ENCODE results near the gene VSTM4.

DNA sequence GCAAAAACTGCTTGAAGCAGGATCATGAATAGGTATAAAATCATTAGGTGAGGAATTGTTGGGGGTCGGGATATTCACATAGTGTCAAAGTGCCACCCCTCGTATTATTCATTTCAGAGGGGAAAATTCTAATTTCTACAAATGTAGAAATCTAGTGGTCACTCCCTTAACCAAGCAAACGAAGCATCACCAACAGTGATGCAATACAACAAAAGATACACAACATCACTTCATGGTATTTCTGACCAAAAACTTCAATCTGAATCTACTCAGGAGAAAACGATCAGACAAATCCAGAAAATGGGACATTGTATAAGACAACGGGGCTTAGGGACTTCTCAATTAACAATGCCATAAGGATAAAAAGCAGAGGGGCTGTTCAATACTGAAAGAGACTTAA lies 44.8 kb upstream of the VSTM4 start:
- TF ChIP-seq, protein P1, sequence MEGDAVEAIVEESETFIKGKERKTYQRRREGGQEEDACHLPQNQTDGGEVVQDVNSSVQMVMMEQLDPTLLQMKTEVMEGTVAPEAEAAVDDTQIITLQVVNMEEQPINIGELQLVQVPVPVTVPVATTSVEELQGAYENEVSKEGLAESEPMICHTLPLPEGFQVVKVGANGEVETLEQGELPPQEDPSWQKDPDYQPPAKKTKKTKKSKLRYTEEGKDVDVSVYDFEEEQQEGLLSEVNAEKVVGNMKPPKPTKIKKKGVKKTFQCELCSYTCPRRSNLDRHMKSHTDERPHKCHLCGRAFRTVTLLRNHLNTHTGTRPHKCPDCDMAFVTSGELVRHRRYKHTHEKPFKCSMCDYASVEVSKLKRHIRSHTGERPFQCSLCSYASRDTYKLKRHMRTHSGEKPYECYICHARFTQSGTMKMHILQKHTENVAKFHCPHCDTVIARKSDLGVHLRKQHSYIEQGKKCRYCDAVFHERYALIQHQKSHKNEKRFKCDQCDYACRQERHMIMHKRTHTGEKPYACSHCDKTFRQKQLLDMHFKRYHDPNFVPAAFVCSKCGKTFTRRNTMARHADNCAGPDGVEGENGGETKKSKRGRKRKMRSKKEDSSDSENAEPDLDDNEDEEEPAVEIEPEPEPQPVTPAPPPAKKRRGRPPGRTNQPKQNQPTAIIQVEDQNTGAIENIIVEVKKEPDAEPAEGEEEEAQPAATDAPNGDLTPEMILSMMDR (IDR thresholded peaks at IDR 0.05 in 2 of 3, conservative IDR thresholded peaks at IDR 0.05 in 1 of 3; ENCODE audit: borderline replicate concordance in 1 of 3, insufficient read depth in 1 of 3, low read depth in 2 of 3, low read length in 2 of 3) = no peak
- TF ChIP-seq ELF1 (IDR thresholded peaks at IDR 0.05; ENCODE audit: borderline replicate concordance, low read depth) (no peak), SIN3A (IDR thresholded peaks at IDR 0.05; ENCODE audit: low read depth) (no peak), POLR2AphosphoS5 (IDR thresholded peaks at IDR 0.05; ENCODE audit: low read depth, low read length) (no peak), POLR2A (IDR thresholded peaks at IDR 0.05; ENCODE audit: borderline replicate concordance, extremely low read depth, insufficient read depth, insufficient read length) (no peak), TCF7L2 (IDR thresholded peaks at IDR 0.05; ENCODE audit: borderline replicate concordance, extremely low read depth, insufficient read depth, insufficient read length) (no peak), YY1 (IDR thresholded peaks at IDR 0.05; ENCODE audit: extremely low read depth, insufficient replicate concordance, low read depth, low read length) (no peak)
- TF ChIP-seq, protein P2, sequence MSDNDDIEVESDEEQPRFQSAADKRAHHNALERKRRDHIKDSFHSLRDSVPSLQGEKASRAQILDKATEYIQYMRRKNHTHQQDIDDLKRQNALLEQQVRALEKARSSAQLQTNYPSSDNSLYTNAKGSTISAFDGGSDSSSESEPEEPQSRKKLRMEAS (IDR thresholded peaks at IDR 0.05) = no peak
